Esophagus squamous epithelium (tissue), 5 donors: ENCODE measurements around the gene RMND5B. TPM values are rescaled to one million over a fixed set of nuclear protein-coding genes. Genes with fewer than 3 reads are reported as not detected.
A peak's percentile ranks its signal among the peaks of the same experiment; 100 is the strongest.

Experiments used
- DNase-seq: peaks from one replicate; lab custom pipeline; 2025; lab: John Stamatoyannopoulos, UW
- H3K27ac ChIP-seq, 4 donors: fragments of 200-600 bp; sonication (generic); one replicate each; pipeline ENCODE4 v1.5.1; 2016 to 2019; ENCODE audit warnings: mild to moderate bottlenecking in 1 of 4
- H3K27me3 ChIP-seq, 4 donors: fragments of 200-600 bp; sonication (generic); 1 replicate in 3 of 4; 2 replicates in 1 of 4; pipeline versions ENCODE4 v1.5.1 to v1.6.0; 2017 to 2021; ENCODE audit warnings: antibody characterized with exemption in 1 of 4
- H3K36me3 ChIP-seq, 3 donors: fragments of 200-600 bp; sonication (generic); one replicate each; pipeline ENCODE4 v1.5.1; 2016 to 2019
- H3K4me1 ChIP-seq, 3 donors: fragments of 200-600 bp; sonication (generic); one replicate each; pipeline ENCODE4 v1.5.1; 2017 to 2019
- H3K4me3 ChIP-seq, 4 donors: fragments of 200-600 bp; sonication (generic); 1 replicate in 3 of 4; 2 replicates in 1 of 4; pipeline ENCODE4 v1.5.1; 2016 to 2019; ENCODE audit warnings: mild to moderate bottlenecking in 2 of 4, moderate library complexity in 1 of 4
- H3K9me3 ChIP-seq, 3 donors: fragments of 200-600 bp; sonication (generic); one replicate each; pipeline ENCODE4 v1.5.1; 2016 to 2019
- POLR2A ChIP-seq, 4 donors: fragments of 450-650 bp; IDR thresholded peaks; one replicate each; pipeline ENCODE4 v1.6.1; 2017; ENCODE audit warnings: antibody characterized with exemption in 4 of 4, mild to moderate bottlenecking in 4 of 4, moderate library complexity in 3 of 4
- WGBS, 2 donors: methylation state at CpG; one replicate each; pipeline ENCODE4 v1.1.5; 2018; 5-methylcytosine and 5-hydroxymethylcytosine counted together
- intact Hi-C: fragments of 100-400 bp; cut with DNase I; formaldehyde crosslinking; loops from one replicate; pipeline ENCODE4 v1.15.0; 2022
- total RNA-seq, 4 donors: library from RNA; depleted of rRNA; stranded (reverse); fragments of >200 nt; gene quantifications; one replicate each; pipeline ENCODE4 v1.1.0, GENCODE V29; 2016
- TF ChIP-seq, protein P1 (sequence below), 6 experiments: fragments of 450-650 bp in 4 of 6; fragments of 200-600 bp in 2 of 6; sonication (generic) in 2 of 6; IDR thresholded peaks; one replicate each; pipeline ENCODE4 v1.5.1; 2016 to 2019; ENCODE audit warnings: antibody characterized with exemption in 6 of 6, mild to moderate bottlenecking in 4 of 6, moderate library complexity in 4 of 6
- donor health status: DM: yes; HTN: yes; CAD: no.

Gene RMND5B
- total RNA-seq, 4 donors from 2014 or later, result 43.9 to 88.1 (median 64.4) TPM

- H3K27me3 ChIP-seq, result no peaks in the 10 kb centered on the region
- H3K9me3 ChIP-seq, result no peaks in the 10 kb centered on the region
- intact Hi-C loops, result no loop called here
- H3K4me3 ChIP-seq, result no peak overlapping the region
- DNase-seq, result no peak
- WGBS, 2 donors, result 90 to 91% methylated on average over 9 to 12 of the region's 12 CpGs
- H3K36me3 ChIP-seq, result no peaks in the 10 kb centered on the region
- H3K4me1 ChIP-seq, result peaks cover 10 to 60% (median 14%) of the 10 kb centered on the region in 3 donors
- TF ChIP-seq POLR2A (IDR thresholded peaks at IDR 0.05), result no peak
- TF ChIP-seq, protein P1, sequence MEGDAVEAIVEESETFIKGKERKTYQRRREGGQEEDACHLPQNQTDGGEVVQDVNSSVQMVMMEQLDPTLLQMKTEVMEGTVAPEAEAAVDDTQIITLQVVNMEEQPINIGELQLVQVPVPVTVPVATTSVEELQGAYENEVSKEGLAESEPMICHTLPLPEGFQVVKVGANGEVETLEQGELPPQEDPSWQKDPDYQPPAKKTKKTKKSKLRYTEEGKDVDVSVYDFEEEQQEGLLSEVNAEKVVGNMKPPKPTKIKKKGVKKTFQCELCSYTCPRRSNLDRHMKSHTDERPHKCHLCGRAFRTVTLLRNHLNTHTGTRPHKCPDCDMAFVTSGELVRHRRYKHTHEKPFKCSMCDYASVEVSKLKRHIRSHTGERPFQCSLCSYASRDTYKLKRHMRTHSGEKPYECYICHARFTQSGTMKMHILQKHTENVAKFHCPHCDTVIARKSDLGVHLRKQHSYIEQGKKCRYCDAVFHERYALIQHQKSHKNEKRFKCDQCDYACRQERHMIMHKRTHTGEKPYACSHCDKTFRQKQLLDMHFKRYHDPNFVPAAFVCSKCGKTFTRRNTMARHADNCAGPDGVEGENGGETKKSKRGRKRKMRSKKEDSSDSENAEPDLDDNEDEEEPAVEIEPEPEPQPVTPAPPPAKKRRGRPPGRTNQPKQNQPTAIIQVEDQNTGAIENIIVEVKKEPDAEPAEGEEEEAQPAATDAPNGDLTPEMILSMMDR (IDR thresholded peaks at IDR 0.05), result no peak
- H3K27ac ChIP-seq, result peak overlapping the region in 2 of 4 donors; percentile 73 to 74
Observed at GRCh38 chr5:178103612-178104011, 27.2 kb upstream of the RMND5B start.

DNA sequence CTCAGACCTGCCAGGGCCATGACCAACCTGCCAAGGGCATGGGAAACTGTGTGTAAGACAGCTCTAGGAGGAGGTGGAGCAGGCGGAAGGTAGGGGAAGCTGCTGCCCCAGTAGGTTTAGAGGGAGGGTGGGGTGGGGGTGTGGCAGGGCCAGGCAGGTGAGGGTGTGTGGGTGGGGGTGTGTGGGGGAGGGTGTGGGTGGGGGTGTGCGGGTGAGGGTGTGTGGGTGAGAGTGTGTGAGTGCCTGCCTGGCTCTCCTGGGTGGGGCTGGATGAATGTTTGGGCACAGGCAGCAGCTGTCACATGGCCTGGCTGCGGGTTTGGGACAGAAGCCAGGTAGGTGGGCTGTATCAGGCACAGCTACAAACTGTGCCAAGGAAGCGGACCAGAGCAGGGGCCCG, 26.3 kb upstream of the RMND5B start:
- intact Hi-C loops, result no loop called here
- peaks cover 19 to 69% (median 20%) of the 10 kb centered on the region in 3 donors for H3K4me1 ChIP-seq
- peak overlapping the region in 3 of 4 donors; percentile 26 to 74 (median 73) for H3K27ac ChIP-seq
- H3K9me3 ChIP-seq, result no peaks in the 10 kb centered on the region
- H3K4me3 ChIP-seq, result no peak overlapping the region
- H3K36me3 ChIP-seq, result no peaks in the 10 kb centered on the region
- H3K27me3 ChIP-seq, result no peaks in the 10 kb centered on the region
- DNase-seq, result no peak
- 27 to 56% methylated on average over 2 to 3 of the region's 5 CpGs for WGBS, 2 donors
- TF ChIP-seq, protein P1 (IDR thresholded peaks at IDR 0.05), result no peak
- no peak for TF ChIP-seq POLR2A (IDR thresholded peaks at IDR 0.05)

- H3K4me1 ChIP-seq, result peaks cover 19 to 74% (median 20%) of the 10 kb centered on the region in 3 donors
- WGBS, 2 donors, result 67 to 75% methylated on average over 4 of the region's 4 CpGs
Observed at GRCh38 chr5:178106086-178106485, 24.7 kb upstream of the RMND5B start.

GRCh38 chr5:178106556-178107239, 24.1 kb upstream of the RMND5B start:
- Histone ChIP-seq H3K27me3 (peaks cover 0 to 5% (median 0%) of the 10 kb centered on the region in 4 donors), H3K4me3 (no peak overlapping the region), H3K4me1 (peaks cover 19 to 80% (median 26%) of the 10 kb centered on the region in 3 donors), H3K9me3 (no peaks in the 10 kb centered on the region), H3K27ac (peak overlapping the region in 3 of 4 donors; percentile 27 to 80 (median 73)), H3K36me3 (no peaks in the 10 kb centered on the region)
- no peak for DNase-seq
- intact Hi-C loops, result no loop called here
- WGBS, 2 donors, result 70 to 83% methylated on average over 5 of the region's 13 CpGs
- TF ChIP-seq POLR2A (IDR thresholded peaks at IDR 0.05), result no peak

More at GRCh38 chr5:178106086-178106485, 24.7 kb upstream of the RMND5B start:
- H3K27me3 ChIP-seq, result peaks cover 0 to 5% (median 0%) of the 10 kb centered on the region in 4 donors
- no peaks in the 10 kb centered on the region for H3K9me3 ChIP-seq
- H3K36me3 ChIP-seq, result no peaks in the 10 kb centered on the region
- H3K4me3 ChIP-seq, result no peak overlapping the region
- TF ChIP-seq, protein P1 (IDR thresholded peaks at IDR 0.05), result no peak
- TF ChIP-seq POLR2A (IDR thresholded peaks at IDR 0.05), result no peak
- DNase-seq, result no peak
- intact Hi-C loops, result no loop called here
- peak overlapping the region in 2 of 4 donors; percentile 73 to 80 for H3K27ac ChIP-seq

DNA sequence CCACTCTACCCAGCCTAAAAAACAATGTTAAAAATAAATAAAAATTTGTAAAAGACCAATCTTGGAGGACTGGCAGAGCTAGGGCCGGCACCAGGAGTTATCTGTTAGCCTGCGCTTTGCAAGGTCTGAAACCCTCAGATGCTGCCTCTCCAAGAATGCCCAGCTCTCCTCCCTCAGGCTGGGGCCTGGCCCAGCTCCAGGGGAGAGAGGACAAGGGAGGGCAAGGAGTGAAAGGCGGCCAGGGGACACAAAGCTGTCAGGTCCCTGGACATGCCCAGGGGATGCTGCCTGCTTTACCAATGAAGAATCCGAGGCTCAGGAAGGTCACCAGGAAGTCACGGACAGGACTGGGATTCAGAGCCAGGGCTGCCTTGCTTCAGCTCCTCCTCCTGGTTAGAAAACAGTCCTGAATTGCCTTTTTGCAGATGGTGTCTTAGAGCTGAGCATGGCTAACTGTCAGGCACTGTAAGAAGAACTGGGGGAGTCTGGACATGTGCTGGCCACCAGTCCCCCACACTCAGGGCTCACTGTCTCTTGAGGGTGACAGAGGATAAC, 23.0 kb upstream of the RMND5B start:
- peak overlapping the region; percentile 63 to 80 (median 72) for H3K27ac ChIP-seq
- WGBS, 2 donors, result 55 to 59% methylated on average over 5 of the region's 5 CpGs
- no peak for DNase-seq
- H3K9me3 ChIP-seq, result no peaks in the 10 kb centered on the region
- H3K27me3 ChIP-seq, result peaks cover 0 to 13% (median 0%) of the 10 kb centered on the region in 4 donors
- intact Hi-C loops, result no loop called here
- H3K4me3 ChIP-seq, result no peak overlapping the region
- H3K36me3 ChIP-seq, result no peaks in the 10 kb centered on the region
- TF ChIP-seq, protein P1 (IDR thresholded peaks at IDR 0.05), result no peak
- no peak for TF ChIP-seq POLR2A (IDR thresholded peaks at IDR 0.05)
- H3K4me1 ChIP-seq, result peaks cover 21 to 91% (median 27%) of the 10 kb centered on the region in 3 donors
